GM10847 (cell line): ENCODE results near the gene PAM.

ENCODE experiments used
- POLR2A ChIP-seq: IDR thresholded peaks from 2 replicates; pipeline ENCODE4 v1.6.1; 2011; ENCODE audit not compliant: insufficient read length; ENCODE audit errors: extremely low read depth

PAM gene

DNA sequence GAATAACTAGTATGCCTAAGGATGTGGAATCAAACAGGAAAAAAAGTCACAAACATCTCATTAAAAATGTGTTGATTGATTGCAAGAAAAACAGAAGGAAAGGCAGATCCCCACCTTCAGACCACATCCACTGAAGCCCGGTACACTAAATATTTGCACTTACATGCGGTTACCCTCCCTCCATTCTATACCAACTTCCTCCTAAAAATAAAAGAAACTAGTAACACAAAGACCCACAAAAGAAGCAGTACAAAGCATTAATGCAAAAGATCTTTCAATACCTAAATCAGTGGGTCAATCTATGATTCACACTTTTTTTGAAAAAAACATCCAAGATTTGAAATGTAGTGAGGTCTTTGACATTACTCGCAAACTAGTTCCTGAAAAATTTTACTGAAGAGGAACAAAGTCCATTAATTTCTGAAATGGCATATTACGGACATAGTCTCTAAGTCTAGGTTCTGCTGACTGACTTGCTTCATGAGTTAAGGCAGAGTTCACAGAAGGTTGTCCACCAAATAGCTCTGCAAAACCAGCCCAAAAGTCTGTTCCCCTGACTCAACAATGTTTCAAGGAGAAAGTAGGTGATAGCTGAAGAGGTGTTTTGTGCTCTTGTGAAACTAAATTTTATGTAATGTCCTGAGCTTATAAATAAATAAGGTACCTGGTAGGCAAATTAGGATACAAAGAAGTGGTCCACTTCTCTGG is 100.7 kb downstream of the PAM start:
- TF ChIP-seq POLR2A: no peak

DNA sequence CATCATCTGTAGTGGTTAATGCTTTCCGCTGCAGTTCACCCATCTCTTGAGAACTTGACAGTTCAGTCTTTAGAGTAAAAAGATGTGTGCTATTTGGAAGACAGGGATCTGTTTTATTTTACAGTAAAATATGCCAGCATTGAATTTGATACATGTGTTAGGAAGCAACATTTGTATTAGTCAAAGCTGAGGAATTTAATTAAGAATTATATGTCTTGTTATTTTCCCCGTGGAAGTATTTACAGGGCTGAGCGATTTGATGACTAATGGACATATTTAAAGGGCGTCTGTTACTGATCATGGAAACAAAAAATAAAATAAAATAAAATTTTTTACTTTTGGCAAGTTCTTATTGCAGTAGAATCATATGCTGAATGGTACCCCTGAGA is 101.3 kb downstream of the PAM start:
- no peak for TF ChIP-seq POLR2A

DNA sequence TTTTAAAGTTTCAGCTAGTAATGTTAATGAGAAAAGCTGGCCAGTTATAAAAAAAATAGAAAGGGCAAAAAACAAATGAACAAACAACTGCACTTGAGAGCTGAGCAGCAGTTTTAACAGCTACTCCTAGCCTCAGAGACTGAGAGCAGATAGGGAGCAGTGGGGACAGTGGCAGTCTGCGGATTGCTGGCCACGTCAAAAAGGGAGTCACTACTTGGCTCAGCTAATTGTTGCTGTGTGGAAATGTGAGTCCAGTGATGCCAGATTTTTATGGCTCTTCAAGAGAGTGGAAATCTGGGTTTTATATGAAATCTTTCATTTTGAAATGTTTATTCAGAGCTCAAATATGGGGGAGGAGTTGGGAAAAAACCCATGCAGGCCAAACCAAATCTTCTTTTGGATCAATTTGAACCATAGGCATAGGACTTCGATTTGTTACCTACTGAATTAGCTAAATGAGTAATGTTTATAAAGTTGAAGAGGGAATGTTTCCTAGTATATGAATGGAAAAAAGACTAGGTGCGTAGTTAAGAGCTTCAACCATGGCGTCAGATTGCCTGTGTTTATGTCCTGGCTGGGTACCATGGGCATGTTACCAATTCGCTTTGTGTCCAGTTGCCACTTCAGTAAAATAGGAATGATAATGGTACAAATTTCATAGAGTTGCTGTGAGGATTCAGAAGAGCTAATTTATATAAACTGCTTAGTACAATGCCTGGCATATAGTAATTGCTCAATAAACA is 102.1 kb downstream of the PAM start:
- TF ChIP-seq POLR2A: no peak

- TF ChIP-seq POLR2A: no peak
These were observed 103.1 kb downstream of the PAM start for GRCh38 chr5:102858221-102858620.

- TF ChIP-seq POLR2A: no peak
These were observed 103.7 kb downstream of the PAM start for GRCh38 chr5:102858808-102859207.

DNA sequence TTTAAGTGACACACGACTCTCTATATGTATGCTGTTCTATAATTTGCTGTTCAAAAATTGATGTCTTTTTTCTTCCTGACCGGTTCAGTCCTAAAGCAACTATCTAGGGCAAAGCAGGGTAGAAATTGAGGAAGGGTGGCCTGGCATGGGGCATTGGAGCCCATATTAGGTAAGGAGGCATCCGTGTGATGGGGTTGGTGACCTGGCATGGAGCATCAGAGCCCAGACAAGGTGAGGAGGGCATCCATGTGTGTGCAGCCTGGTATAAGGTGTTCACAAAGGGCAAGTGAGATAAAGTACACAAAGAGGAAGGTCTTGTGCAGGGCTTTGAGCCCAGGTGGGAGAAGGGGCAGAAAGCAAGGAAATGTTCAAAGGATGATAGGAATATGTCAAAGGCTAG is 104.9 kb downstream of the PAM start:
- TF ChIP-seq POLR2A: no peak

- no peak for TF ChIP-seq POLR2A
These were observed 108.0 kb downstream of the PAM start for GRCh38 chr5:102863058-102863457.

- TF ChIP-seq POLR2A: no peak
These were observed 108.9 kb downstream of the PAM start for GRCh38 chr5:102863764-102864560.

DNA sequence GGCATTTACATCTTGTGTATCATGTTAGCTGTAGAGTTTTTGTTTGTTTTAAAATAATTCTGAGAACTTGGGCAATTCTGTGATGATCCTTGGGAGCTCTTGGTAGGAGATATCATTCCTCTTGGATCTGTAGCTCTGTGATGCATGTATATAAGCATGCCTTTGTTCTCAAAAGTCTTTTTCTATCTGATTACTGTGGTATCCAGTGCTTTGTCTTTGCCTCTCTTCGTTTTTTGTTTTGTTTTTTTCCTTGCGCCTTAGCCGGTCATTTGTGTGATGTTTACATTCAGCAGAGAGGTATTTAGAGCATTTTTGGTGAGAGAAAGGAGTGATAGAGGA is 110.0 kb downstream of the PAM start:
- no peak for TF ChIP-seq POLR2A

- TF ChIP-seq POLR2A: no peak
These were observed 110.6 kb downstream of the PAM start for GRCh38 chr5:102865510-102866236.

GRCh38 chr5:102866237-102866600 is 111.1 kb downstream of the PAM start:
- TF ChIP-seq POLR2A: no peak

- no peak for TF ChIP-seq POLR2A
These were observed 113.0 kb downstream of the PAM start for GRCh38 chr5:102867992-102868662.

DNA sequence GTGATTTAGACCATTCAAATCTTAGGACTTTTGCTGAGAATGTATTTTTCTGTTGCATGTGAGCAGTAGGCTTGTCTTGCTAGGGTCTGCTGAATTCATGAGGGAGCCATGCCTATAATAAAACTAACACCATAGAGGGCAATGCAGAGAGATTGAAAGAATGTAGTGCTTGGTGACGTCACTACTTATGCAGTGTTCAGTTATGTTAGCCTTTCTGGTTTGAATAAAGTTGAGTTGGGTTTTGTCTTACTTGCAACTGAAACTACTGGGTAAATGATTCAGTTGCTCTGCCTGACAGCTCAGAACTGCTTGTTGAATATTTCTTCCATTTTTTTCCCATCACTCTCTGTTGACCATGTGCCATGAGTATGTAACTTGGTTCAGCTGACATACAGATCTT is 114.1 kb downstream of the PAM start:
- no peak for TF ChIP-seq POLR2A

DNA sequence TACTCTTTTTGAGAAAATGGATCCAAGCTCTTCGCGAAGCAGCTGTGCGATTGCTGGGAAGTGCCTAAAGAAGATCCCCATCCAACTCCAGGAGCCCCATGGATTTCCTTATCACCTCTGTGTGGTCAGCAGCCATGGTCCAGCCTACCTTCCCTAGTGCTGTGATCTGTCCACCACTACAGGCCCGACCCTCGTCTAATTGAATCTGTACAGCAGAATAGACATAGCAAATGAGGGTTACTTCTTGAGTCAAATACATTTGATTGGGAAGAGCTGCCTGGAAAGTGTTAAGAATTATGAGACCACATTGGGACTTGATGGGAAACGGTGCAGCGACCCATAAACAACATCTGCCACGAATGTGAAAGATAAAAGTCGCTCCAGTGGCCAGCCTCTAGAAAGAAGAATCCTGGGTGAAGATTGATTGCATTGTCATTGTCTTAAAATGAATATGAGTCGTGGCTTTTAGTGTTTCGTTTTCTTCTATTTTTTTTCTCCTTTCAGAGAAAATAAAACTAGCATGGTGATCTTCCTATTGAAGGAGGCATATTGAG is 118.4 kb downstream of the PAM start:
- TF ChIP-seq POLR2A: no peak

DNA sequence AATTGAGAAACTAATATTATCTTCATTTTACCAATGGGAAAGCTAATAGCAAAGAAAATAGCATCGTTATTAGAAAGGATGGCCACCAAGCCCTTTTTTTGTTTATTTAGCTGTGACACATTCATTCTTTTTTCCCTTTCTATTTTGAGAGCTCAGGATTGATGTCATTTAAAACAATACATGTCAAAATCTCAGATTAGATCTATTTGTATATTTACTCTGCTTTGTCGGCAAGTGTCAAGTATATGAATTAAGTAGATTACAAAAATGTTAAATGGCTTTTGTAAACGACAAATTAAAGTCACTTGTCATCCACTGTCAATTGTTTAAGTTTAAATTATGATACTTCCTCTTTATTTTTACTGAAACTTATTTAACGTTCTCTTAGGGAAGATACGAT is 118.9 kb downstream of the PAM start:
- no peak for TF ChIP-seq POLR2A
